HG02678 (cell line): ENCODE results near the gene UFC1.

Experiments
- ATAC-seq: cut with Tn5 transposase; IDR thresholded peaks from one replicate; pipeline ENCODE4 v1.9.1; 2021; ENCODE audit warnings: mild to moderate bottlenecking, moderate library complexity; ENCODE audit not compliant: unreplicated experiment

The UFC1 gene

DNA sequence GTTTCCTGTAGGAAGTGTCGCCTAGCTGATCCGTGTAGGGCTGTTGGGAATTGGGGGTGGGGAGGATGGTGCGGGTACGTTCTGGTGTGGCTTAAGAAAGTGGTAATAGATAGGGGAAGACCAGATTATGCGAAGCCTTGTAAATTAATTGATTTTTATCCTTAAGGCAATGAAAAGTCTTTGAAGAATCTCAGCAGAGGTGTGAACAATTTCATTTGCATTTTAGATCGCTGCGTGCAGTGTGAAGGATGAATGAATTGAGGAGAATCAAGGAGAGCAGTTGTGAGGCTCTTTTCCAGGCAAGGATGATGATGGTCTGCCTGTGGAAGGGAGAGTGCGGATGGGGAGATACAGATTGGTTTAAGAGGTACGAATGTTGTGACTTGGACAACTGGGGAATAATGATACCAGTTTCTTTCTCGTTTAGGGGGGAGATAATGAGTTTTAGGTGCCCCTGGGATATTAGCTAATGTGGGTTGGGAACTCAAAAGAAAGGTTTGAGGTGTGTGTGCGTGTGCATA is 20.5 kb upstream of the UFC1 start:
- no peak for ATAC-seq

- no peak for ATAC-seq
Observed at GRCh38 chr1:161137881-161138280, 15.9 kb upstream of the UFC1 start.

GRCh38 chr1:161138431-161138830 is 15.3 kb upstream of the UFC1 start:
- ATAC-seq, result no peak

DNA sequence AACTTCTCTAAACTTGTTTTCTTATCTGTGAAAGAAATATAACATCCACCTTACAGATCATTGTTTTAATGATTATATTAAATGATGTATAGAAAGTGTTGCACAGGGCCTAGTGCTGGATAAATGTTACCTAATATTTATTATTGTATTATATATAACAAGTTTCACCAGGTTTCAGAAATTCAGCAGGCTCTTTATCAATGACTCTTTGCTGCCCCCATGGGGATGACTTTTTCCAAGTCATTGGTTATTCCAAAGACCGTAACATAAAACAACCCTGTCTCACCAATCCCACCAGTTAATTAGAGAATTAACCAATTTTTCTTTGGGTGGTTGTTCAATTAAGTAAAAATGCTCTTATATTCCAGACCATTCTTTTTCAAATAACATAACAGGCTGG is 14.0 kb upstream of the UFC1 start:
- no peak for ATAC-seq

DNA sequence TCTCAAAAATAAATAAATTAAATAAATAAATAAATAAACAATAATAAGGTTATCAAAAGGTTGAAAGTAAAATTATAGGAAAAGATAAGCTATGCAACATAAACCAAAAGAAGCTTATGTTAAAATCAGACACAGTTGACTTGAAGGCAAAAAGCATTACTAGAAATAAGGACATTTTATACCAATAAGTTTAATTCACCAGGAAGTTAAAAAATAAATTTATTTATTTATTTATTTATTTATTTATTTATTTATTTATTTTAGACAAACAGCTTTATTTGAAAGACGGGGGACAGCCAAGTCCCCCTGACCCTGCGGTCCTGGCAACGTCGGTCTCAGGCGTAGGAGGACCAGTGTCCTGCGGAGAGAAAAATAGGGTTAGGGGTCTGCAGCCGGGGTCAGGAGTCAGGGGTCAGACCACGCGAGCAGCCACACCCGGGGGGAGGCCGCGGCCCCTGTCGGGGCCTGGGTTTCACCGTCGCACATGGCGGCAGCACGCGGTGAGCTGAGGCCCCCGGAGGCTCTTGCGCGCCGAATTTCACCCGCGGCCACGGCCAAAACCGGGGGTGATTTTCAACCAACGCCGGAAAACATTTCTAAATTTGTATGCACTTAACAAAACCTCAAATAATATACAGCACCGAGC is 12.9 kb upstream of the UFC1 start:
- ATAC-seq, result no peak

- ATAC-seq, result no peak
Observed at GRCh38 chr1:161145832-161146231, 7.9 kb upstream of the UFC1 start.

DNA sequence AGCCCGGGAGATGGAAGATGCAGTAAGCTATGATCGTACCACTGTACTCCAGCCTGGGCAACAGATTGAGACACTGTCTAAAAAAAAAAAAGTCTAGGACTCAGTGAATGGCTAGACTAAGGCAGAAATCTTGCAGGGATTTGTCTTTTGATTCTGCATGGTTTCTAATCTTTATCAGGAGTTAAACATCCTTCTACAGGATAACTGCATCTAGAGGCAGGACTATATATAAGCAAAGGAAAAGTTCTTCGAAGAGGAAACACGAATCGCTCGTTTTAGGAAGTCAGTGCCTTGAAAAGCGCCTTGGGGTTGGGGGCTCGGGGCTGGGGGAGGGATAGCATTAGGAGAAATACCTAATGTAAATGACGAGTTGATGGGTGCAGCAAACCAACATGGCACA is 602 bp upstream of the UFC1 start:
- no peak for ATAC-seq

DNA sequence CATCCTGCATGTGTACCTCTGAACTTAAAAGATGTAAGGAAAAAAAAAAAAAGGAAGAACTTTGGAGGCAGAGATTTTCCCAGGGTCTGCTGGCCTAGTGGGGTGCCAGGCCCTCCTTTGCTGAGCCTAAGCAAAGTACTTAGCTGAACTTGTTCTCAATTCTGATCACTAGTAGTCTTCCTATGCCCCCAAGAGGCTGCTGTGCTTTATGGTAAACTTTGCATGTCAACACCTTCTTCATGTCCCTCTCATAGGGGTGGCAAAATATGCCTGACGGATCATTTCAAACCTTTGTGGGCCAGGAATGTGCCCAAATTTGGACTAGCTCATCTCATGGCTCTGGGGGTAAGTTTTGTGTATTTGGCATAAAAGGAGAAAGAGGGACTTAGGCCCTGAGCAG is 4.1 kb downstream of the UFC1 start:
- no peak for ATAC-seq

- no peak for ATAC-seq
Observed at GRCh38 chr1:161158316-161159010, 4.7 kb downstream of the UFC1 start.

DNA sequence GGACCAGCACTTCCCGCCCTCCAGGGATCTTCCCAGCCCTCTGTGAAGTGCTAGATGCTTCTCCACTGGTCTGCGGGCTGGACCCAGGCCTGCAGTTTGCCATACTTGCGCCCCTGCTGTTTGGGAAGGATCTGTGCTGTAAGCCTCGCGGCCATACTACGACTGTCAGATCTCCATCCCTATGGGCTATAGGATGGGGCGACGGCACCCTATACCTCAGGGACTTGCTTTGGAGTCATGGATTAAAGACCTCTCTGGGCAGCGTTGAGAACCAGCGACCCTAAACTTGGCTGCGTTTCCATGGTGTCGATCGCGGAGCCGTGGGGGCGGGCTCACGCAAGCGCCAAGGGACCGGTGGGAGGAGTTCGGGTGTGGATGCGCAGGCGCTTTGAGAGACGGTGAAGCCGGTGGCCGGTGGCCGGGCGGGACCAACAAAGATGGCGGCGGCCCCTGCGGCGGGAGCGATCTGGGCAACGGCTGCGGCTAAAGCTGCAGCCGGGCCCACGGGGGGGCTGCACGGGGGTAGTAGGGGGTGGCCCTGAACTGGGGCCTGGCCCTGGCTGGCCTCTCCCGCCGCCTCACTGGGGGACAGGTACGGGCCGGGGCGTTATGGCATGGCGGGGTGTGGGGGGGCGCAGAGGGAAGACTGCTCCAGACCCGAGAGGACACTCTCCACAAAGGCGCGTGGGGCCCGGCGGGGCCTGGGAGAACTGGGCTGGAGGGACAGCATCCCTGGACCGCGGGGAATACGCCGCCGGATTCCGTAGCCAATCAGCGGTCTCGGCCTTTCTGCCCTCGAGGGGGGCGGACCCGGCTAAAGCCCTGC is 5.5 kb downstream of the UFC1 start, which contains the start of gene USP21:
Gene USP21, plus strand, starts transcription at position 414 of the 826 bp plus-strand sequence. CDS start 1,141 bp downstream, outside the sequence.
- ATAC-seq, result peak; percentile 84

GRCh38 chr1:161159913-161160243 is 6.1 kb downstream of the UFC1 start:
- ATAC-seq, result no peak

GRCh38 chr1:161160671-161161145 is 6.9 kb downstream of the UFC1 start:
- ATAC-seq, result no peak

- no peak for ATAC-seq
Observed at GRCh38 chr1:161161652-161162051, 7.9 kb downstream of the UFC1 start.

DNA sequence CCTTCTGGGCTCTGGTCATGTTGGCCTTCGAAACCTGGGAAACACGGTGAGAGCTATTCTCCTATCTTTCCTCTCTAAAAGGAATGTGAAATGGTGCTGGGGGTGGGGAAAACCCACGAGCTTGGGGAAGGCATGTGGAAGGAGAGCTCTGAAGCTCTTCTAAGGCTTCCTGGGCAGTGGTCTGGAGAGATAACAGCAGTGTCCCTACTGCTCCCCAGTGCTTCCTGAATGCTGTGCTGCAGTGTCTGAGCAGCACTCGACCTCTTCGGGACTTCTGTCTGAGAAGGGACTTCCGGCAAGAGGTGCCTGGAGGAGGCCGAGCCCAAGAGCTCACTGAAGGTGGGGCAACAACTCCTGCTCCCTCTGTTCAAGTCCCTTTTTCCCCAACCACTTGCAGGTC is 8.3 kb downstream of the UFC1 start:
- ATAC-seq, result no peak

GRCh38 chr1:161162806-161163205 is 9.0 kb downstream of the UFC1 start:
- ATAC-seq, result no peak

GRCh38 chr1:161163793-161164192 is 10.0 kb downstream of the UFC1 start:
- no peak for ATAC-seq

DNA sequence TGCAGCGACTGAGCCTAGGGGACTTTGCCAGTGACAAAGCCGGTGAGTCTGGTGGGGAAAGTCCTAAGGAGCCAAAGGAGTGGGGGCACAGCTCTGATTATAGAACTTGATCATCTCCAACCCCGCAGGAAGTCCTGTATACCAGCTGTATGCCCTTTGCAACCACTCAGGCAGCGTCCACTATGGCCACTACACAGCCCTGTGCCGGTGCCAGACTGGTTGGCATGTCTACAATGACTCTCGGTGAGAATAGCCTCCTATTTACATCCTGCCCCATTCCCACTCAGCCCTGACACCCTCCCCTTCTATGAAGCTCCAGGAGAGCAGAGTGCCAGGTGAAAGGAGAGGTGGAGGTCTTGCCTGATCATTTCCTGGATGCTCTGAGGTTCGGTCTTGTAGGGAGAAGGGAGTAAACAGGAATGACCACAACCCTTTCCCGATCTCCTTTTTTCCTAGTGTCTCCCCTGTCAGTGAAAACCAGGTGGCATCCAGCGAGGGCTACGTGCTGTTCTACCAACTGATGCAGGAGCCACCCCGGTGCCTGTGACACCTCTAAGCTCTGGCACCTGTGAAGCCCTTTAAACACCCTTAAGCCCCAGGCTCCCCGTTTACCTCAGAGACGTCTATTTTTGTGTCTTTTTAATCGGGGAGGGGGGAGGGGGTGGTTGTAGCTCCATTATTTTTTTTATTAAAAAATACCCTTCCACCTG is 11.3 kb downstream of the UFC1 start:
- ATAC-seq, result no peak

- peak; percentile 94 for ATAC-seq
Observed at GRCh38 chr1:161165742-161166668, 12.2 kb downstream of the UFC1 start, which contains the start of gene PPOX. PPOX (plus strand) TSS chr1:161166426; CDS start chr1:161166848, 422 bp downstream.

GRCh38 chr1:161166669-161167548 is 13.1 kb downstream of the UFC1 start:
- no peak for ATAC-seq
